Lower leg skin (tissue), 3 donors: ENCODE data around the gene CNTN4.

Source experiments
- POLR2A ChIP-seq, 2 donors: fragments of 450-650 bp; IDR thresholded peaks; one replicate each; pipeline ENCODE4 v1.6.1; 2016 to 2017; ENCODE audit warnings: antibody characterized with exemption in 2 of 2, mild to moderate bottlenecking in 1 of 2, moderate library complexity in 1 of 2
- TF ChIP-seq, protein P1 (sequence below), 3 donors: fragments of 450-650 bp; IDR thresholded peaks; one replicate each; pipeline ENCODE4 v1.5.1; 2016; ENCODE audit warnings: antibody characterized with exemption in 3 of 3, mild to moderate bottlenecking in 3 of 3, moderate library complexity in 2 of 3

DNA sequence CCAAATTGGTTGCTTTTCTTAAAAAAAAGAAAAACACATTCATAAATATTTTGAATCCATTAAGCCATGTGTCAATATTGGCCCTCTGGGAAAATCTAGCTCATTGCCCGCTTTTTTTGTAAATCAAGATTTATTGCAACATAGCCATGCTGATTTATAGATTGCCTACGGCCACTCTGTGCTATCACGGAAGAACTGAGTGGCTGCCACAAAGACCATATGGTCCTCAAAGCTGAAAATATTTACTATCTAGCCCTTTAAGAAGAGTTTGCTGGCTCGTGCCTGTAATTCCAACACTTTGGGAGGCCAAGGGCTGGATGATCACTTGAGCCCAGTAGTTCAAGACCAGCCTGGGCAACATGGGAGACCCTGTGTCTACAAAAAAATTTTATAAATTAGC is 965.6 kb downstream of the CNTN4 start:
- TF ChIP-seq, protein P1, sequence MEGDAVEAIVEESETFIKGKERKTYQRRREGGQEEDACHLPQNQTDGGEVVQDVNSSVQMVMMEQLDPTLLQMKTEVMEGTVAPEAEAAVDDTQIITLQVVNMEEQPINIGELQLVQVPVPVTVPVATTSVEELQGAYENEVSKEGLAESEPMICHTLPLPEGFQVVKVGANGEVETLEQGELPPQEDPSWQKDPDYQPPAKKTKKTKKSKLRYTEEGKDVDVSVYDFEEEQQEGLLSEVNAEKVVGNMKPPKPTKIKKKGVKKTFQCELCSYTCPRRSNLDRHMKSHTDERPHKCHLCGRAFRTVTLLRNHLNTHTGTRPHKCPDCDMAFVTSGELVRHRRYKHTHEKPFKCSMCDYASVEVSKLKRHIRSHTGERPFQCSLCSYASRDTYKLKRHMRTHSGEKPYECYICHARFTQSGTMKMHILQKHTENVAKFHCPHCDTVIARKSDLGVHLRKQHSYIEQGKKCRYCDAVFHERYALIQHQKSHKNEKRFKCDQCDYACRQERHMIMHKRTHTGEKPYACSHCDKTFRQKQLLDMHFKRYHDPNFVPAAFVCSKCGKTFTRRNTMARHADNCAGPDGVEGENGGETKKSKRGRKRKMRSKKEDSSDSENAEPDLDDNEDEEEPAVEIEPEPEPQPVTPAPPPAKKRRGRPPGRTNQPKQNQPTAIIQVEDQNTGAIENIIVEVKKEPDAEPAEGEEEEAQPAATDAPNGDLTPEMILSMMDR (IDR thresholded peaks at IDR 0.05), result no peak
- TF ChIP-seq POLR2A (IDR thresholded peaks at IDR 0.05), result no peak
